ENCODE measurements around the gene MEDAG.

Gene MEDAG

GRCh38 chr13:30907121-30907861 lies 1.2 kb downstream of the MEDAG start:
- H3K4me2 ChIP-seq (ENCODE audit: low read depth, low read length, poor library complexity, severe bottlenecking): no peak overlapping the region
- no peak overlapping the region for H3K4me3 ChIP-seq (ENCODE audit: low read length, poor library complexity, severe bottlenecking)
- H3K27me3 ChIP-seq (ENCODE audit: insufficient read depth, low read length, poor library complexity, severe bottlenecking): peaks cover 6% of the 10 kb centered on the region
- no peaks in the 10 kb centered on the region for H3K9me2 ChIP-seq (replicated peaks; ENCODE audit: low read depth, low read length)
- TF ChIP-seq EZH2phosphoT487 (IDR thresholded peaks at IDR 0.05; ENCODE audit: borderline replicate concordance) (no peak), CTCF (conservative IDR thresholded peaks at IDR 0.05; ENCODE audit: low read length) (no peak)
- no peaks in the 10 kb centered on the region for H3K9me3 ChIP-seq (ENCODE audit: insufficient read depth, low read depth, low read length)
- no peaks in the 10 kb centered on the region for H3K36me3 ChIP-seq (ENCODE audit: insufficient read depth, low read length)
- H3K9ac ChIP-seq (ENCODE audit: low read depth, low read length, poor library complexity, severe bottlenecking): no peak overlapping the region
- H3F3A ChIP-seq (ENCODE audit: low read depth): no peaks in the 10 kb centered on the region
- H2AFZ ChIP-seq (ENCODE audit: low read length): no peak overlapping the region
- no peaks in the 10 kb centered on the region for H3K79me2 ChIP-seq (ENCODE audit: insufficient read depth, low read length)
- no peaks in the 10 kb centered on the region for H4K20me1 ChIP-seq (ENCODE audit: insufficient read depth, low read length, poor library complexity, severe bottlenecking)
- peaks cover 23% of the 10 kb centered on the region for H3K4me1 ChIP-seq (ENCODE audit: insufficient read depth, low read length, poor library complexity, severe bottlenecking)

GRCh38 chr13:30908416-30908980 lies 2.4 kb downstream of the MEDAG start:
- Histone ChIP-seq H3K79me2 (ENCODE audit: insufficient read depth, low read length) (no peaks in the 10 kb centered on the region), H3K9me2 (replicated peaks; ENCODE audit: low read depth, low read length) (no peaks in the 10 kb centered on the region), H3K4me3 (ENCODE audit: low read length, poor library complexity, severe bottlenecking) (no peak overlapping the region), H3K4me2 (ENCODE audit: low read depth, low read length, poor library complexity, severe bottlenecking) (no peak overlapping the region), H2AFZ (ENCODE audit: low read length) (no peak overlapping the region), H3F3A (ENCODE audit: low read depth) (no peaks in the 10 kb centered on the region), H3K36me3 (ENCODE audit: insufficient read depth, low read length) (no peaks in the 10 kb centered on the region), H3K9me3 (ENCODE audit: insufficient read depth, low read depth, low read length) (no peaks in the 10 kb centered on the region), H3K9ac (ENCODE audit: low read depth, low read length, poor library complexity, severe bottlenecking) (no peak overlapping the region), H3K27me3 (ENCODE audit: insufficient read depth, low read length, poor library complexity, severe bottlenecking) (peaks cover 3% of the 10 kb centered on the region), H3K4me1 (ENCODE audit: insufficient read depth, low read length, poor library complexity, severe bottlenecking) (peaks cover 23% of the 10 kb centered on the region), H4K20me1 (ENCODE audit: insufficient read depth, low read length, poor library complexity, severe bottlenecking) (no peaks in the 10 kb centered on the region)
- TF ChIP-seq CTCF (conservative IDR thresholded peaks at IDR 0.05; ENCODE audit: low read length) (no peak), EZH2phosphoT487 (IDR thresholded peaks at IDR 0.05; ENCODE audit: borderline replicate concordance) (no peak)

- no peaks in the 10 kb centered on the region for H3K9me3 ChIP-seq (ENCODE audit: insufficient read depth, low read depth, low read length)
- H3K79me2 ChIP-seq (ENCODE audit: insufficient read depth, low read length): no peaks in the 10 kb centered on the region
- H3K9me2 ChIP-seq (replicated peaks; ENCODE audit: low read depth, low read length): no peaks in the 10 kb centered on the region
- H2AFZ ChIP-seq (ENCODE audit: low read length): no peak overlapping the region
- peaks cover 23% of the 10 kb centered on the region for H3K4me1 ChIP-seq (ENCODE audit: insufficient read depth, low read length, poor library complexity, severe bottlenecking)
- no peak overlapping the region for H3K4me2 ChIP-seq (ENCODE audit: low read depth, low read length, poor library complexity, severe bottlenecking)
- no peaks in the 10 kb centered on the region for H4K20me1 ChIP-seq (ENCODE audit: insufficient read depth, low read length, poor library complexity, severe bottlenecking)
- no peaks in the 10 kb centered on the region for H3K36me3 ChIP-seq (ENCODE audit: insufficient read depth, low read length)
- TF ChIP-seq EZH2phosphoT487 (IDR thresholded peaks at IDR 0.05; ENCODE audit: borderline replicate concordance) (no peak), CTCF (conservative IDR thresholded peaks at IDR 0.05; ENCODE audit: low read length) (no peak)
- H3K9ac ChIP-seq (ENCODE audit: low read depth, low read length, poor library complexity, severe bottlenecking): no peak overlapping the region
- no peak overlapping the region for H3K4me3 ChIP-seq (ENCODE audit: low read length, poor library complexity, severe bottlenecking)
- no peaks in the 10 kb centered on the region for H3F3A ChIP-seq (ENCODE audit: low read depth)
- H3K27me3 ChIP-seq (ENCODE audit: insufficient read depth, low read length, poor library complexity, severe bottlenecking): peaks cover 13% of the 10 kb centered on the region
These were observed 4.6 kb downstream of the MEDAG start for GRCh38 chr13:30910676-30911075.
